GM12878 (cell line): Measurements from ENCODE around the gene CD34. TPM values are rescaled to one million over a fixed set of nuclear protein-coding genes. Genes with fewer than 3 reads are reported as not detected.

Experiments used
- ATAC-seq: fragments of 200-7000 bp; cut with Tn5 transposase; 3 replicates; pipeline ENCODE4 v1.9.1; 2020; ENCODE audit warnings: mild to moderate bottlenecking, moderate library complexity
- BruUV-seq: library from RNA; stranded (reverse); fragments of 400-500 nt; replicated peaks from 2 replicates; lab custom pipeline; 2021; lab: Mats Ljungman, UMichigan
- CTCF ChIA-PET: fragments of 300-600 bp; sonication (Branson Sonifier 250); formaldehyde crosslinking; extraction: SDS; loops from one replicate; lab custom pipeline; 2021; ENCODE audit warnings: inconsistent platforms; lab: Yijun Ruan, JAX
- POLR2A ChIA-PET: fragments of 350-600 bp; formaldehyde crosslinking; extraction: SDS; loops from one replicate; lab custom pipeline; 2021; ENCODE audit warnings: inconsistent platforms; lab: Charles Lee
- RAD21 ChIA-PET: fragments of 300-600 bp; sonication (Branson Sonifier 250); formaldehyde crosslinking; loops from one replicate; lab custom pipeline; 2023; ENCODE audit warnings: antibody characterized with exemption; ENCODE audit not compliant: unreplicated experiment; lab: Charles Lee
- SMC1A ChIA-PET: fragments of 300-600 bp; sonication (Branson Sonifier 250); formaldehyde crosslinking; loops from one replicate; lab custom pipeline; 2023; ENCODE audit not compliant: unreplicated experiment, uncharacterized antibody; lab: Charles Lee
- DNase-seq: peaks from one replicate; pipeline ENCODE4 v3.0.0-alpha.2; 2011; ENCODE audit warnings: low read depth, low spot score
- FAIRE-seq: peaks from 3 replicates; lab custom pipeline; 2011; peaks lifted over from hg19 to GRCh38; lab: Jason Lieb, UNC
- H2AFZ ChIP-seq: 2 replicates; pipeline ENCODE4 v1.6.0; 2011; ENCODE audit warnings: low read depth, low read length, control low read depth; ENCODE audit not compliant: control insufficient read depth
- H3K27ac ChIP-seq: 2 replicates; pipeline ENCODE4 v1.5.1; 2011; ENCODE audit warnings: control low read depth; ENCODE audit not compliant: control insufficient read depth, insufficient read depth
- H3K27me3 ChIP-seq, 2 experiments: replicated peaks in 1 of 2; 2 replicates each; pipeline versions ENCODE4 v1.6.0 to v1.6.1; 2011; ENCODE audit warnings: low read length in 1 of 2; ENCODE audit not compliant: control insufficient read depth in 2 of 2, insufficient read depth in 2 of 2
- H3K36me3 ChIP-seq, 2 experiments: 2 replicates each; pipeline ENCODE4 v1.5.1; 2011; ENCODE audit warnings: low read length in 1 of 2; ENCODE audit not compliant: control insufficient read depth in 2 of 2, insufficient read depth in 2 of 2
- H3K4me1 ChIP-seq: 2 replicates; pipeline ENCODE4 v1.6.1; 2011; ENCODE audit warnings: mild to moderate bottlenecking, low read length, moderate library complexity, mixed read lengths; ENCODE audit not compliant: control insufficient read depth, insufficient read depth
- H3K4me2 ChIP-seq: 2 replicates; pipeline ENCODE4 v1.6.0; 2011; ENCODE audit warnings: control low read depth; ENCODE audit not compliant: control insufficient read depth, insufficient read depth
- H3K4me3 ChIP-seq: fragments of 200-600 bp; sonication (generic); 2 replicates; pipeline ENCODE4 v1.5.1; 2016
- H3K79me2 ChIP-seq: 2 replicates; pipeline ENCODE4 v1.6.0; 2011; ENCODE audit warnings: low read length; ENCODE audit not compliant: control insufficient read depth, insufficient read depth
- H3K9ac ChIP-seq: 2 replicates; pipeline ENCODE4 v1.8.0; 2011; ENCODE audit warnings: low read length, control low read depth, mixed read lengths; ENCODE audit not compliant: control insufficient read depth, insufficient read depth
- H3K9me3 ChIP-seq: replicated peaks from 3 replicates; pipeline ENCODE4 v1.5.1; 2011; ENCODE audit warnings: mild to moderate bottlenecking, low read length; ENCODE audit not compliant: control insufficient read depth, insufficient read depth
- H4K20me1 ChIP-seq: 2 replicates; pipeline ENCODE4 v1.6.0; 2011; ENCODE audit not compliant: control insufficient read depth, insufficient read depth
- CUX1 ChIP-seq: IDR thresholded peaks from 2 replicates; pipeline ENCODE4 v1.6.1; 2012; ENCODE audit warnings: improper control_type of control experiment, low read depth, low read length; ENCODE audit not compliant: insufficient replicate concordance
- HSF1 ChIP-seq: fragments of 150-350 bp; IDR thresholded peaks from 2 replicates; pipeline ENCODE4 v1.6.1; 2014; ENCODE audit warnings: mild to moderate bottlenecking, low read depth, low read length
- MEF2A ChIP-seq: IDR thresholded peaks from 2 replicates; pipeline ENCODE4 v1.6.1; 2011; ENCODE audit warnings: low read depth, mild to moderate bottlenecking, low read length, moderate library complexity; ENCODE audit not compliant: insufficient read depth
- SREBF1 ChIP-seq: IDR thresholded peaks from 2 replicates; pipeline ENCODE4 v1.6.1; 2012; ENCODE audit warnings: mild to moderate bottlenecking, low read length
- STAT3 ChIP-seq: IDR thresholded peaks from 2 replicates; pipeline ENCODE4 v1.6.1; 2011; ENCODE audit warnings: low read depth, low read length, improper control_type of control experiment
- WGBS: methylation state at CpG from one replicate; pipeline ENCODE4 v1.1.6; 2016; ENCODE audit warnings: low lambda C conversion rate; ENCODE audit not compliant: insufficient replicate concordance, insufficient coverage; ENCODE audit errors: missing lambda C conversion rate; 5-methylcytosine and 5-hydroxymethylcytosine counted together
- in situ Hi-C: fragments of 300-500 bp; cut with MboI; formaldehyde crosslinking; loops from 9 replicates; pipeline ENCODE4 v1.14.3; 2018; ENCODE audit warnings: mixed read lengths
- intact Hi-C: fragments of 100-400 bp; cut with micrococcal nuclease; formaldehyde crosslinking; loops from one replicate; pipeline ENCODE4 v1.14.2; 2022; ENCODE audit not compliant: unreplicated experiment
- polyA plus RNA-seq, 11 experiments: library from polyadenylated mRNA; depleted of rRNA in 4 of 11; unstranded in 6 of 11; stranded (reverse) in 5 of 11; fragments of >200 nt; fragmentation: Nextera tagmentation in 4 of 11; fragmentation: Illumina TruSeq in 1 of 11; extraction: Ambion mirVana in 4 of 11; extraction: Trizol in 1 of 11; gene quantifications; 1 replicate in 1 of 11; 2 replicates in 10 of 11; pipeline versions ENCODE4 v1.2.1 to v1.2.3, GENCODE V29; 2011 to 2016; ENCODE audit warnings: inconsistent platforms in 2 of 11, missing spikeins in 2 of 11, low read depth in 1 of 11
- total RNA-seq, 4 experiments: library from RNA; depleted of rRNA in 3 of 4; stranded (reverse); fragments of >200 nt in 3 of 4; fragmentation: Illumina TruSeq in 1 of 4; extraction: Trizol in 1 of 4; gene quantifications; 2 replicates each; pipeline versions ENCODE4 v1.2.1 to v1.2.3, GENCODE V29; 2013 to 2021

The CD34 gene
- total and polyA plus RNA-seq, 10 of the 15 experiments (the other 5 are each of a cell fraction or from before 2014, with no cell fraction given) = under 0.01 to 0.08 (median 0.02) TPM; not detected in 6

- 35% methylated on average over 8 of the region's 8 CpGs for WGBS
- CTCF ChIA-PET = interaction anchor here (1.4 kb wide), 1 partner anchor 41 kb away, joined by 3 read pairs; no protein-coding TSS in a partner anchor
- in situ Hi-C loops (no loop called here), intact Hi-C loops (no loop called here)
- Histone ChIP-seq H3K9me3 (no peaks in the 10 kb centered on the region), H3K9ac (no peak overlapping the region), H3K79me2 (no peaks in the 10 kb centered on the region), H3K27me3 (peaks cover 0 to 9% of the 10 kb centered on the region in 2 experiments), H3K27ac (no peak overlapping the region), H2AFZ (no peak overlapping the region), H3K4me1 (no peaks in the 10 kb centered on the region), H3K36me3 (no peaks in the 10 kb centered on the region), H3K4me2 (no peak overlapping the region), H4K20me1 (no peaks in the 10 kb centered on the region), H3K4me3 (no peak overlapping the region)
- ATAC-seq (no peak), FAIRE-seq (no peak), DNase-seq (no peak)
- no peak for TF ChIP-seq CUX1
- TF ChIP-seq HSF1 = no peak
- no peak for TF ChIP-seq SREBF1
- no peak for TF ChIP-seq MEF2A
- no peak for TF ChIP-seq STAT3
- POLR2A ChIA-PET = no interaction called here
- SMC1A ChIA-PET = interaction anchor here (2.0 kb wide), 1 partner anchor 25 kb away, joined by 5 read pairs; no protein-coding TSS in a partner anchor
- RAD21 ChIA-PET = no interaction called here
- BruUV-seq = no TSS peak
Measured at GRCh38 chr1:207922554-207922953, 11.6 kb upstream of the CD34 start.
